Activated CD4-positive, alpha-beta T cell treated with anti-CD3 and anti-CD28 coated beads, Interleukin-2, amount 10 ng/mL, durations not matched to agents 7 days and 5 days (primary cell): ENCODE measurements around the gene RACK1. TPM values are rescaled to one million over a fixed set of nuclear protein-coding genes. Genes with fewer than 3 reads are reported as not detected.

Experiments used
- CTCF ChIA-PET: fragments of 350-600 bp; sonication (Branson Sonifier 250); formaldehyde crosslinking; loops from one replicate; lab custom pipeline; 2021; ENCODE audit warnings: antibody characterized with exemption; lab: Charles Lee
- POLR2A ChIA-PET: fragments of 350-600 bp; sonication (Branson Sonifier 250); formaldehyde crosslinking; loops from one replicate; lab custom pipeline; 2021; ENCODE audit warnings: antibody characterized with exemption; lab: Charles Lee
- DNase-seq: peaks from one replicate; pipeline ENCODE4 v3.0.0-alpha.2; 2020
- H3K27ac Mint-ChIP-seq: one replicate; pipeline ENCODE4 v1.8.0; 2021; ENCODE audit warnings: mild to moderate bottlenecking, moderate library complexity, mixed read lengths
- H3K27me3 Mint-ChIP-seq: one replicate; pipeline ENCODE4 v1.8.0; 2021; ENCODE audit warnings: mixed read lengths
- H3K36me3 Mint-ChIP-seq: one replicate; pipeline ENCODE4 v1.8.0; 2021; ENCODE audit warnings: low read depth, mixed read lengths
- H3K4me1 Mint-ChIP-seq: one replicate; pipeline ENCODE4 v1.8.0; 2021; ENCODE audit warnings: mixed read lengths
- H3K4me3 Mint-ChIP-seq: one replicate; pipeline ENCODE4 v1.8.0; 2021; ENCODE audit warnings: mild to moderate bottlenecking, moderate library complexity, mixed read lengths
- H3K9me3 Mint-ChIP-seq: one replicate; pipeline ENCODE4 v1.8.0; 2021; ENCODE audit warnings: mixed read lengths
- total RNA-seq, 2 experiments: library from RNA; stranded (reverse); gene quantifications; one replicate each; pipeline ENCODE4 v1.2.3, GENCODE V29; 2021

RACK1 gene
- total RNA-seq, 2 experiments from 2014 or later, result 1,823 to 2,207 TPM

DNA sequence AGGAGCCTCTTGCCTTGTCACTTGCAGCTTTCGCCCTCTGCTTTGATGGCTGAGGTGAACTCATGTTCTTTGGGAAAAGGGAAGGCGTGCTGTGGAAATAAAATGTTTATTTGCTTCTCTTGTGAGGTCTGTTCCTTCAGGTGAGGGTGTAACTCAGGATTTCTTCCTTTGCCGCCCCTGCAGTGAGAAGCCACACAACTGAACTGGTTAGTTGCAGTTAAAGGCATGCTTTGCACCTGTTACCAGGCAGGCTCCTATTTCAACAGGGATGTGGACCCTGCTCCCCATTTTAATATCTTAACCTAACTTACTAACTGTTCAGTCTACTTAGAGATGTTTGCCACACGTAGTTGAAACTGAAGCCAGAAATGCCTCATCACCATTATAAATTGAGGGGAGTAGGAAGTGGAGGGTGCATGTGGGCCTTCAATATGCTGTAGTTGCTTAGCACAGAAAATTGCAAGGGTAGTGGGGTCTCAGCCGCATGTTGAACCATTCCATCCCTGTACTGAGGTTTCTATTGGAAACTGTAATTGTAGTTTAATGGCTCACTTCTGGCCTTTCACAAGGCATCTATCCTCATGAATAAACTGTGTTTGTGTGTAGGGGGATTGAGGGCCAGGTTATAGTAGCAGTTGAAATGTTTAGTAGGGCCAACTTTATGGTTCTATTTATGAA is 7.9 kb downstream of the RACK1 start:
- Mint-ChIP-seq H3K27me3 (no peaks in the 10 kb centered on the region), H3K27ac (peak overlapping the region; percentile 13), H3K36me3 (peaks cover 77% of the 10 kb centered on the region), H3K4me3 (no peak overlapping the region), H3K4me1 (peaks cover 31% of the 10 kb centered on the region), H3K9me3 (no peaks in the 10 kb centered on the region)
- ChIA-PET POLR2A (interaction anchor here (1.4 kb wide), 1 partner anchor 12 kb away, joined by 10 read pairs; the partner anchor contains the start of gene TRIM41), CTCF (no interaction called here)
- DNase-seq, result no peak

- H3K36me3 Mint-ChIP-seq, result peaks cover 79% of the 10 kb centered on the region
- peak overlapping the region; percentile 9 for H3K27ac Mint-ChIP-seq
- H3K4me3 Mint-ChIP-seq, result no peak overlapping the region
- peaks cover 33% of the 10 kb centered on the region for H3K4me1 Mint-ChIP-seq
- no peak for DNase-seq
- no peaks in the 10 kb centered on the region for H3K9me3 Mint-ChIP-seq
- POLR2A ChIA-PET, result interaction anchor here (1.3 to 1.4 kb wide), 2 partner anchors 11 to 44 kb away, joined by 5 to 10 read pairs; partner anchors contain the start of gene TRIM41
- no peaks in the 10 kb centered on the region for H3K27me3 Mint-ChIP-seq
- CTCF ChIA-PET, result no interaction called here
Observed at GRCh38 chr5:181235323-181235688, 8.4 kb downstream of the RACK1 start.

DNA sequence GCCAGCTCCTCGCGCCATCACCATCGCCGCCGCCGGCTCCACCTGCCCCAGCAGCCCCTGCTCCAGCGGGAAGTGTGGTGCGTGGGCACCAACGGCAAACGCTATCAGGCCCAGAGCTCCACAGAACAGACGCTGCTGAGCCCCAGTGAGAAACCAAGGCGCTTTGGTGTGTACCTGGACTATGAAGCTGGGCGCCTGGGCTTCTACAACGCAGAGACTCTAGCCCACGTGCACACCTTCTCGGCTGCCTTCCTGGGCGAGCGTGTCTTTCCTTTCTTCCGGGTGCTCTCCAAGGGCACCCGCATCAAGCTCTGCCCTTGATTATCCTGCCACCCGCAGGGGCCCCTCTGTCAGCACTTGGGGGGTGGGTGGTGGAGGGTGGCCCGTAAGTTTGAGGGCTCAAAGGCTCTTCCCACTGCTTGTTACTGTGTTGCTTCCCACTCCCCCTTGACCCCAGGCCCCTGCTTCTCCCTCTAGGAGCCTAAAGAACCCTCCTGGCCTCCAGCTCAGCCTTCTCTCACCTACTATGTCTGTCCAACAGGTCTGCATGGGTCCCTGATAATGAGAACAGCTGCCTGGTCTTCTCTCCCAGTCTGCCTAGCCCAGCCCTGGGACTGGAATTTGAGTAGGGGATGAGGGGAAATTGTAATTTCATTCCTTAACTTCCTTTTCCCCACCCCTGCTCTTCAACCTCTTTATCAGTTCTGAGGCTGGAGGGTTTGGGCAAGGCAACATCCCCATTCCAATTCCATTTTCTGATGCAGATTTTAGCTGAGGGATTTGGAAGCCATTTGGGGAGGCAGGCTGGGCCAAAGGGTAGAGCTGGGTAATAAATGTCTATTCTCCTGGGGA is 9.0 kb downstream of the RACK1 start:
- H3K4me3 Mint-ChIP-seq, result no peak overlapping the region

DNA sequence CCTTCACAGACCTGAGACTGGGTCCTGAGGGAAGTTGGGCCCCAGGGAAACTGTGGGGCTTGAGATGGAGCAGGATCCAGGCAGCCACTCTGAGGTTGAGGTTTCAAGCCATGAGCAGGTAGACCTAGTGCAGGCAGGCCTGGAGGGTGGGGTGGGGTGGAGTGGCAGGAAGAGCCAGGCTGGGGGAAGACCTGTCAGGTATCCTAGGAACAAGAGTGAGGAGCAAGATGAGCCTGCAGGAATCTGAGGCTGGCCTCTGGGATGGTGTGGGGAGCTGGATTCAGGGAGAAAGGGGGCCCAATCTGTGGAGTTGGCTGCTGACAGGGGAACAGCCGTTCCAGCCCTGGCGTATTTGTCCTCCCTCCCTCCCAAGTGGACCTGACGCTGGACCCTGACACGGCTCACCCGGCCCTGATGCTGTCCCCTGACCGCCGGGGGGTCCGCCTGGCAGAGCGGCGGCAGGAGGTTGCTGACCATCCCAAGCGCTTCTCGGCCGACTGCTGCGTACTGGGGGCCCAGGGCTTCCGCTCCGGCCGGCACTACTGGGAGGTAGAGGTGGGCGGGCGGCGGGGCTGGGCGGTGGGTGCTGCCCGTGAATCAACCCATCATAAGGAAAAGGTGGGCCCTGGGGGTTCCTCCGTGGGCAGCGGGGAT is 9.8 kb downstream of the RACK1 start:
- POLR2A ChIA-PET, result interaction anchor here (1.3 to 1.4 kb wide), 2 partner anchors 10 to 42 kb away, joined by 5 to 10 read pairs; partner anchors contain the start of gene TRIM41
- no peak for DNase-seq
- peaks cover 36% of the 10 kb centered on the region for H3K4me1 Mint-ChIP-seq
- H3K36me3 Mint-ChIP-seq, result peaks cover 74% of the 10 kb centered on the region
- no peak overlapping the region for H3K4me3 Mint-ChIP-seq
- H3K9me3 Mint-ChIP-seq, result no peaks in the 10 kb centered on the region
- H3K27me3 Mint-ChIP-seq, result no peaks in the 10 kb centered on the region
- no peak overlapping the region for H3K27ac Mint-ChIP-seq
- CTCF ChIA-PET, result interaction anchor here (1.3 kb wide), 1 partner anchor 9 kb away, joined by 3 read pairs; no protein-coding TSS in a partner anchor

More for the DNA sequence above, 9.0 kb downstream of the RACK1 start:
- Mint-ChIP-seq H3K27me3 (no peaks in the 10 kb centered on the region), H3K27ac (peak overlapping the region; percentile 9), H3K36me3 (peaks cover 75% of the 10 kb centered on the region), H3K9me3 (no peaks in the 10 kb centered on the region), H3K4me1 (peaks cover 36% of the 10 kb centered on the region)
- DNase-seq, result no peak
- ChIA-PET POLR2A (interaction anchor here (1.3 to 1.4 kb wide), 2 partner anchors 11 to 43 kb away, joined by 5 to 10 read pairs; partner anchors contain the start of gene TRIM41), CTCF (interaction anchor here (1.3 kb wide), 1 partner anchor 8 kb away, joined by 3 read pairs; no protein-coding TSS in a partner anchor)

GRCh38 chr5:181233088-181233800 is 10.5 kb downstream of the RACK1 start:
- Mint-ChIP-seq H3K27me3 (no peaks in the 10 kb centered on the region), H3K4me3 (no peak overlapping the region), H3K36me3 (peaks cover 68% of the 10 kb centered on the region), H3K27ac (no peak overlapping the region), H3K9me3 (no peaks in the 10 kb centered on the region), H3K4me1 (peaks cover 32% of the 10 kb centered on the region)
- DNase-seq, result no peak
- ChIA-PET POLR2A (no interaction called here), CTCF (interaction anchor here (1.0 to 1.1 kb wide), 4 partner anchors 8 to 14 kb away, joined by 3 to 4 read pairs (median 3); partner anchors contain the start of gene TRIM41)

DNA sequence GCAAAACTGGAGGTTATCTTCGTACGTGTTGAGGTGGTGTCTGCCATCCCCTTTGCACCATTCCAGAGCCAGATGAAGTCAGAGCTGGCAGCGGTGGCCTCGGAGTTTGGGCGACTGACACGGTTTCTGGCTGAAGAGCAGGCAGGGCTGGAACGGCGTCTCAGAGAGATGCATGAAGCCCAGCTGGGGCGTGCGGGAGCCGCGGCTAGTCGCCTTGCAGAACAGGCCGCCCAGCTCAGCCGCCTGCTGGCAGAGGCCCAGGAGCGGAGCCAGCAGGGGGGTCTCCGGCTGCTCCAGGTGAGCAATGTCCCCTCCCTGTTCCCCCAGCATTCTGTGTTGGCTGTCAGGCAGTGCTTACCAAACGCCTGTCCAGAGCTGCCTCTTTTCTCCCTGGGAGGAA is 11.1 kb downstream of the RACK1 start:
- POLR2A ChIA-PET, result no interaction called here

GRCh38 chr5:181231432-181231831 is 12.3 kb downstream of the RACK1 start:
- no peak overlapping the region for H3K4me3 Mint-ChIP-seq
- peaks cover 51% of the 10 kb centered on the region for H3K36me3 Mint-ChIP-seq
- H3K9me3 Mint-ChIP-seq, result no peaks in the 10 kb centered on the region
- no peak overlapping the region for H3K27ac Mint-ChIP-seq
- H3K4me1 Mint-ChIP-seq, result peaks cover 25% of the 10 kb centered on the region
- no peaks in the 10 kb centered on the region for H3K27me3 Mint-ChIP-seq
- ChIA-PET CTCF (interaction anchor here (1.0 to 1.7 kb wide), 2 partner anchors 9 to 14 kb away, joined by 3 to 4 read pairs; no protein-coding TSS in a partner anchor), POLR2A (no interaction called here)
- DNase-seq, result no peak

More for the DNA sequence above, 11.1 kb downstream of the RACK1 start:
- CTCF ChIA-PET, result interaction anchor here (1.0 to 1.1 kb wide), 4 partner anchors 9 to 14 kb away, joined by 3 to 4 read pairs (median 3); partner anchors contain the start of gene TRIM41
- no peaks in the 10 kb centered on the region for H3K27me3 Mint-ChIP-seq
- peaks cover 61% of the 10 kb centered on the region for H3K36me3 Mint-ChIP-seq
- DNase-seq, result no peak
- H3K4me1 Mint-ChIP-seq, result peaks cover 26% of the 10 kb centered on the region
- H3K4me3 Mint-ChIP-seq, result no peak overlapping the region
- no peaks in the 10 kb centered on the region for H3K9me3 Mint-ChIP-seq
- no peak overlapping the region for H3K27ac Mint-ChIP-seq

DNA sequence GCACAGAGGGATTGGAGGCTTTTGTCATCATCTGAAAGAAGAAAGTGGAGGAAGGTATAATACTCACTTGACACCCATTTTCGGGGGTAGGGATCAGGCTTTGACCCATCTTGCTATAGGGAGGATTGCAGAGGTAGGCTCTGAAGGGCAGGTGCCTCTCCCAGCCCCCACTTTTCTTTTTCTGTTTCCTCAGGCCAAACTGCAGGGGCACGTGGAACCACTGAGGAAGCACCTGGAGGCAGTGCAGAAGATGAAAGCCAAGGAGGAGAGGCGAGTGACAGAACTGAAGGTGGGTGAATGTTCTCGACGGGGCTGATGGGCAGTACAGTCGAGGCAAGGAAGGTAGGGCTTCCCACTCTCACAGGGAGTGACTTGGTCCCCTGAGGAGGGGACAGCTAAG is 13.2 kb downstream of the RACK1 start:
- CTCF ChIA-PET, result interaction anchor here (1.7 to 2.4 kb wide), 2 partner anchors 8 to 10 kb away, joined by 4 to 10 read pairs; no protein-coding TSS in a partner anchor
- H3K4me3 Mint-ChIP-seq, result no peak overlapping the region
- H3K4me1 Mint-ChIP-seq, result peaks cover 33% of the 10 kb centered on the region
- POLR2A ChIA-PET, result no interaction called here
- peak overlapping the region; percentile 9 for H3K27ac Mint-ChIP-seq
- no peak for DNase-seq
- H3K36me3 Mint-ChIP-seq, result peaks cover 44% of the 10 kb centered on the region
- no peaks in the 10 kb centered on the region for H3K27me3 Mint-ChIP-seq
- no peaks in the 10 kb centered on the region for H3K9me3 Mint-ChIP-seq

DNA sequence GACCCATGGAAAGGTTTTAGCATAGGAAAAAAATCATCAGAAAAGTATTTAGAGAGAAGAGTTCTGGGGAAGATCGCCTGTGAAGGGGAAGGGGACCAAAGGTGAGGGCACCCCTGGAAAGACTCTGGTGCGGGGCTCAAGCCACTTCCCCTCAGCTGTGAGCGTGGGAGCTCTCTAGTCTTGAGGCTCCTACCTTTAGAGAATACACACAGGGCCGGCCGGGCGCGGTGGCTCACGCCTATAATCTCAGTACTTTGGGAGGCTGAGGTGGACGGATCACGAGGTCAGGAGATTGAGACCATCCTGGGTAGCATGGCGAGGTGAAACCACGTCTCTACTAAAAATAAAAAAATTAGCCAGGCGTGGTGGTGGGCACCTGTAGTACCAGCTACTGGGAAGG is 13.7 kb downstream of the RACK1 start:
- Mint-ChIP-seq H3K27ac (peak overlapping the region; percentile 43), H3K4me1 (peaks cover 38% of the 10 kb centered on the region), H3K27me3 (no peaks in the 10 kb centered on the region), H3K36me3 (peaks cover 38% of the 10 kb centered on the region), H3K4me3 (peak overlapping the region; percentile 10), H3K9me3 (no peaks in the 10 kb centered on the region)
- ChIA-PET POLR2A (no interaction called here), CTCF (interaction anchor here (1.2 to 2.4 kb wide), 4 partner anchors 11 to 62 kb away, joined by 3 to 10 read pairs (median 3); no protein-coding TSS in a partner anchor)
- no peak for DNase-seq

DNA sequence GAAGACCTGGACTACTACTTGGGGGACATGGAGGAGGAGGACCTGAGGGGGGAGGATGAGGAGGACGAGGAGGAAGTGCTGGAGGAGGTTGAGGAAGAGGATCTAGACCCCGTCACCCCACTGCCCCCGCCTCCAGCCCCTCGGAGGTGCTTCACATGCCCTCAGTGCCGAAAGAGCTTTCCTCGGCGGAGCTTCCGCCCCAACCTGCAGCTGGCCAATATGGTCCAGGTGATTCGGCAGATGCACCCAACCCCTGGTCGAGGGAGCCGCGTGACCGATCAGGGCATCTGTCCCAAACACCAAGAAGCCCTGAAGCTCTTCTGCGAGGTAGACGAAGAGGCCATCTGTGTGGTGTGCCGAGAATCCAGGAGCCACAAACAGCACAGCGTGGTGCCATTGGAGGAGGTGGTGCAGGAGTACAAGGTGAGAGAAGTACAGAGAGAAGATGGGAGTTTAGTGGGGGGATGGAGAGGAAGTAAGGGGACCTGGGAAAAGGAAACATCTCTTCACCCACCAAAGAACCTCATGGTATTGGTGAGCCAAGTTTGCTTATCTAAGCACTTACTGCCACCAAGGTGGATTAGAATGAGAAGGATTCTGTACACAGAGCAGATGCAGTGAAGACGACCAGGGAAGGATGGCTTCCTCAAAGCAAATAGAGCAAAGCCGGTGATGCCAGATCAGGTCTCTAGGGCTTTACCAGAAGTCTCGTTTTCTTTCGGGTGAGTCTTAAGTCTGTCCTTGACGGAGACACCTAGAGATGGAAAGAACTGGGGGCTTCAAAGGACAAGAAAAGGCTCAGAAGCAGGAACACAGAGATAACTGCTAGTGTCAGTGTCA is 19.1 kb downstream of the RACK1 start:
- H3K9me3 Mint-ChIP-seq, result no peaks in the 10 kb centered on the region
- ChIA-PET POLR2A (interaction anchor here (0.7 to 2.1 kb wide), 2 partner anchors 10 to 40 kb away, joined by 3 to 10 read pairs; no protein-coding TSS in a partner anchor), CTCF (interaction anchor here (0.9 to 1.2 kb wide), 3 partner anchors 27 to 52 kb away, joined by 3 to 4 read pairs (median 3); no protein-coding TSS in a partner anchor)
- H3K4me3 Mint-ChIP-seq, result peak overlapping the region; percentile 97
- no peak for DNase-seq
- H3K27me3 Mint-ChIP-seq, result peaks cover 5% of the 10 kb centered on the region
- H3K4me1 Mint-ChIP-seq, result peaks cover 67% of the 10 kb centered on the region
- peak overlapping the region; percentile 99 for H3K27ac Mint-ChIP-seq
- peaks cover 12% of the 10 kb centered on the region for H3K36me3 Mint-ChIP-seq
